Measurements from ENCODE around the gene SH3RF1. TPM values are rescaled to one million over a fixed set of nuclear protein-coding genes. Genes with fewer than 3 reads are reported as not detected.

SH3RF1 gene
- total RNA-seq, 1 experiment from 2014 or later, result 59.5 TPM

DNA sequence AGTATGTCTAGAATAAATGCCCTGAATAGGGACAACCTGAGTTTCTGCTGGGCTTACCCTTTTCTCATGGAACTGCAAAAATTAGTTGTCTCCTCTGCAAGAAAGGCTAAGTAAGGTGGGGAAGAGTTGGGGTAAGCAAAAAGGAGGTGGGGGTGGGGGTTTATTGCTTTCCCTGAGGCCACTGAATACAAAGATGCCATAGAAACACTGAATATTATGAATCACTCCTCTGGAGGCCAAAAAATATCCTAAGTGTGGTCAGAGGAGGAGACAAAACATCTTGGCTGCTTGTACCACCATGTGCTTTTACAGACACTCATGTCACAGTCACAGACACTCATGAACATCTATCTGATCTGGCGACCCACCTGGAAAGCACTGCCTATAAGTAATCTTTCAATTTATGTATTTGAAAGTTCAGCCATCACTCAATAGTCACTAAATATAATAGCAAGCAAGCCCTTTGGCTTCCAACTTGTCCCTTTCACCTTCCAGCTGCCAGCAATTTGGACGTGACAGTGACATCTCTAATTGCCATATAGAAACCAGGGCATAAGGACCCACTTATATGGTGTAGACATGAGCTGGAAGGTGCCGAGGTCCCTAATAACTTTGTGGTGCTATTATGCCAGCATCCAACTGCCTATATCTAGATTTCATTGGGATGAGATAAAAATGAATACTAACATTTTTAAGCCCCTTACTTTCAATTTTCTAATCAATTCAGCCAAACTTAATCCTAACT is 138.0 kb downstream of the SH3RF1 start:
- TF ChIP-seq, protein P1, sequence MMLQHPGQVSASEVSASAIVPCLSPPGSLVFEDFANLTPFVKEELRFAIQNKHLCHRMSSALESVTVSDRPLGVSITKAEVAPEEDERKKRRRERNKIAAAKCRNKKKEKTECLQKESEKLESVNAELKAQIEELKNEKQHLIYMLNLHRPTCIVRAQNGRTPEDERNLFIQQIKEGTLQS (IDR thresholded peaks at IDR 0.05), result no peak
- TF ChIP-seq CEBPB (IDR thresholded peaks at IDR 0.05; ENCODE audit: low read depth) (no peak), FOSL1 (IDR thresholded peaks at IDR 0.05; ENCODE audit: low read depth) (no peak), SP1 (IDR thresholded peaks at IDR 0.05; ENCODE audit: low read depth) (no peak), EGR1 (IDR thresholded peaks at IDR 0.05; ENCODE audit: low read depth) (no peak), TCF7L2 (IDR thresholded peaks at IDR 0.05; ENCODE audit: borderline replicate concordance, extremely low read depth, insufficient read depth, insufficient read length) (no peak), POLR2A (IDR thresholded peaks at IDR 0.05; ENCODE audit: borderline replicate concordance, extremely low read depth, insufficient read depth, insufficient read length) (no peak), RAD21 (IDR thresholded peaks at IDR 0.05; ENCODE audit: low read depth) (no peak), SIN3A (IDR thresholded peaks at IDR 0.05; ENCODE audit: low read depth) (no peak), ZFX (IDR thresholded peaks at IDR 0.05) (no peak), CBX3 (IDR thresholded peaks at IDR 0.05; ENCODE audit: low read depth) (no peak), POLR2AphosphoS5 (IDR thresholded peaks at IDR 0.05; ENCODE audit: low read depth, low read length) (no peak), ZNF274 (IDR thresholded peaks at IDR 0.05; ENCODE audit: low read depth, low read length) (no peak)
- TF ChIP-seq, protein P2, sequence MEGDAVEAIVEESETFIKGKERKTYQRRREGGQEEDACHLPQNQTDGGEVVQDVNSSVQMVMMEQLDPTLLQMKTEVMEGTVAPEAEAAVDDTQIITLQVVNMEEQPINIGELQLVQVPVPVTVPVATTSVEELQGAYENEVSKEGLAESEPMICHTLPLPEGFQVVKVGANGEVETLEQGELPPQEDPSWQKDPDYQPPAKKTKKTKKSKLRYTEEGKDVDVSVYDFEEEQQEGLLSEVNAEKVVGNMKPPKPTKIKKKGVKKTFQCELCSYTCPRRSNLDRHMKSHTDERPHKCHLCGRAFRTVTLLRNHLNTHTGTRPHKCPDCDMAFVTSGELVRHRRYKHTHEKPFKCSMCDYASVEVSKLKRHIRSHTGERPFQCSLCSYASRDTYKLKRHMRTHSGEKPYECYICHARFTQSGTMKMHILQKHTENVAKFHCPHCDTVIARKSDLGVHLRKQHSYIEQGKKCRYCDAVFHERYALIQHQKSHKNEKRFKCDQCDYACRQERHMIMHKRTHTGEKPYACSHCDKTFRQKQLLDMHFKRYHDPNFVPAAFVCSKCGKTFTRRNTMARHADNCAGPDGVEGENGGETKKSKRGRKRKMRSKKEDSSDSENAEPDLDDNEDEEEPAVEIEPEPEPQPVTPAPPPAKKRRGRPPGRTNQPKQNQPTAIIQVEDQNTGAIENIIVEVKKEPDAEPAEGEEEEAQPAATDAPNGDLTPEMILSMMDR (IDR thresholded peaks at IDR 0.05 in 2 of 3, conservative IDR thresholded peaks at IDR 0.05 in 1 of 3; ENCODE audit: borderline replicate concordance in 1 of 3, insufficient read depth in 1 of 3, low read depth in 2 of 3, low read length in 2 of 3), result no peak
- TF ChIP-seq, protein P3, sequence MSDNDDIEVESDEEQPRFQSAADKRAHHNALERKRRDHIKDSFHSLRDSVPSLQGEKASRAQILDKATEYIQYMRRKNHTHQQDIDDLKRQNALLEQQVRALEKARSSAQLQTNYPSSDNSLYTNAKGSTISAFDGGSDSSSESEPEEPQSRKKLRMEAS (IDR thresholded peaks at IDR 0.05), result no peak
- TF ChIP-seq, protein P4, sequence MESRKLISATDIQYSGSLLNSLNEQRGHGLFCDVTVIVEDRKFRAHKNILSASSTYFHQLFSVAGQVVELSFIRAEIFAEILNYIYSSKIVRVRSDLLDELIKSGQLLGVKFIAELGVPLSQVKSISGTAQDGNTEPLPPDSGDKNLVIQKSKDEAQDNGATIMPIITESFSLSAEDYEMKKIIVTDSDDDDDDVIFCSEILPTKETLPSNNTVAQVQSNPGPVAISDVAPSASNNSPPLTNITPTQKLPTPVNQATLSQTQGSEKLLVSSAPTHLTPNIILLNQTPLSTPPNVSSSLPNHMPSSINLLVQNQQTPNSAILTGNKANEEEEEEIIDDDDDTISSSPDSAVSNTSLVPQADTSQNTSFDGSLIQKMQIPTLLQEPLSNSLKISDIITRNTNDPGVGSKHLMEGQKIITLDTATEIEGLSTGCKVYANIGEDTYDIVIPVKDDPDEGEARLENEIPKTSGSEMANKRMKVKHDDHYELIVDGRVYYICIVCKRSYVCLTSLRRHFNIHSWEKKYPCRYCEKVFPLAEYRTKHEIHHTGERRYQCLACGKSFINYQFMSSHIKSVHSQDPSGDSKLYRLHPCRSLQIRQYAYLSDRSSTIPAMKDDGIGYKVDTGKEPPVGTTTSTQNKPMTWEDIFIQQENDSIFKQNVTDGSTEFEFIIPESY (IDR thresholded peaks at IDR 0.05; ENCODE audit: extremely low read depth, insufficient replicate concordance, low read length), result no peak
- DNase-seq (ENCODE audit: low read depth, low spot score) (no peak), ATAC-seq (no peak)
- Histone ChIP-seq H4K20me1 (ENCODE audit: insufficient read depth) (peaks cover 3% of the 10 kb centered on the region; the same call in 1 of the 2 replicates), H3K9ac (ENCODE audit: low read length) (no peak overlapping the region), H3K4me2 (ENCODE audit: low read length) (no peak overlapping the region), H3K9me2 (ENCODE audit: insufficient read depth) (no peaks in the 10 kb centered on the region), H3K9me3 (ENCODE audit: control insufficient read depth in 1 of 2, insufficient read depth in 1 of 2, low read depth in 1 of 2, low read length in 2 of 2) (no peaks in the 10 kb centered on the region), H3K27ac (ENCODE audit: low read depth, low read length) (no peak overlapping the region), H3K36me3 (ENCODE audit: control insufficient read depth in 1 of 2, insufficient read depth in 2 of 2, low read length in 2 of 2) (peaks cover 16 to 51% of the 10 kb centered on the region in 2 experiments), H3K27me3 (ENCODE audit: insufficient read depth, low read length) (no peaks in the 10 kb centered on the region), H3K4me1 (ENCODE audit: control insufficient read depth in 1 of 2, insufficient read depth in 2 of 2, low read length in 2 of 2) (no peaks in the 10 kb centered on the region), H3K79me2 (ENCODE audit: insufficient read depth, low read length) (peaks cover 11% of the 10 kb centered on the region), H3K4me3 (replicated peaks in 1 of 2; ENCODE audit: low read depth in 1 of 2, low read length in 2 of 2) (no peak overlapping the region), H2AFZ (ENCODE audit: low read depth, low read length, poor library complexity, severe bottlenecking) (no peak overlapping the region)
- ChIA-PET CTCF (no interaction called here), RAD21 (ENCODE audit: low non-redundant PET in 1 of 2, low total read pairs in 2 of 2, uncharacterized antibody in 2 of 2, unreplicated experiment in 2 of 2) (no interaction called here), POLR2A (no interaction called here)
- intact Hi-C loops (cut with micrococcal nuclease), result no loop called here
- BruUV-seq (replicated peaks), result no TSS peak
